ENCODE data around the gene WLS.

- no peak for TF ChIP-seq CTCF (IDR thresholded peaks at IDR 0.05)
- TF ChIP-seq ZFX (IDR thresholded peaks at IDR 0.05; ENCODE audit: borderline replicate concordance), result no peak
Observed at GRCh38 chr1:68217618-68218017, 14.7 kb downstream of the WLS start.

Data from 22Rv1 (cell line).